HCT116 (cell line): Measurements from ENCODE around the gene ZNG1B. TPM values are rescaled to one million over a fixed set of nuclear protein-coding genes. Genes with fewer than 3 reads are reported as not detected.
"Not testable (repeated sequence)": the region's sequence is repeated elsewhere in the genome, so short reads cannot be mapped to it uniquely, and the experiment has no call there.

Experiments
- ATAC-seq: fragments of 200-7000 bp; cut with Tn5 transposase; 2 replicates; pipeline ENCODE4 v1.9.1; 2020; ENCODE audit warnings: mild to moderate bottlenecking, moderate library complexity
- BruUV-seq: library from RNA; stranded (reverse); fragments of 400-500 nt; replicated peaks from 2 replicates; lab custom pipeline; 2021; lab: Mats Ljungman, UMichigan
- CTCF ChIA-PET: fragments of 300-600 bp; sonication (Branson Sonifier 250); formaldehyde crosslinking; loops from one replicate; lab custom pipeline; 2021; ENCODE audit warnings: antibody characterized with exemption; lab: Charles Lee
- POLR2A ChIA-PET: fragments of 300-600, 350-600 bp; sonication (Branson Sonifier 250); formaldehyde crosslinking; loops from one replicate; lab custom pipeline; 2021; ENCODE audit warnings: antibody characterized with exemption; lab: Charles Lee
- RAD21 ChIA-PET, 2 experiments: fragments of 300-600 bp; sonication (Branson Sonifier 250); formaldehyde crosslinking; loops; one replicate each; lab custom pipeline; 2023; ENCODE audit warnings: low total read pairs in 2 of 2; ENCODE audit not compliant: uncharacterized antibody in 2 of 2, unreplicated experiment in 2 of 2, low non-redundant PET in 1 of 2; lab: Charles Lee
- DNase-seq: peaks from one replicate; pipeline ENCODE4 v3.0.0-alpha.2; 2010; ENCODE audit warnings: low read depth, low spot score
- H2AFZ ChIP-seq: fragments of 200-600 bp; shearing (Covaris generic), sonication (generic); 2 replicates; pipeline ENCODE4 v1.6.1; 2017; ENCODE audit warnings: low read depth, mixed run types, mixed read lengths, antibody characterized with exemption, low read length; ENCODE audit not compliant: poor library complexity, severe bottlenecking
- H3K27ac ChIP-seq: 2 replicates; pipeline ENCODE4 v1.5.1; 2012; ENCODE audit warnings: low read depth, low read length
- H3K27me3 ChIP-seq: fragments of 200-600 bp; sonication (generic); 2 replicates; pipeline ENCODE4 v1.6.1; 2016; ENCODE audit warnings: mixed run types, low read length, mixed read lengths; ENCODE audit not compliant: insufficient read depth
- H3K36me3 ChIP-seq, 2 experiments: fragments of 200-500 bp in 1 of 2; fragments of 200-600 bp in 1 of 2; sonication (Bioruptor generic) in 1 of 2; sonication (generic) in 1 of 2; 2 replicates each; pipeline versions ENCODE4 v1.5.1 to v1.6.1; 2014 to 2016; ENCODE audit warnings: low read length in 2 of 2, inconsistent platforms in 1 of 2, mixed read lengths in 1 of 2, mixed run types in 1 of 2; ENCODE audit not compliant: insufficient read depth in 2 of 2, control insufficient read depth in 1 of 2
- H3K4me1 ChIP-seq, 2 experiments: fragments of 200-600 bp in 1 of 2; sonication (generic) in 1 of 2; 2 replicates each; pipeline versions ENCODE4 v1.5.1 to v1.6.1; 2012 to 2017; ENCODE audit warnings: low read length in 2 of 2, inconsistent platforms in 1 of 2, mild to moderate bottlenecking in 1 of 2, mixed read lengths in 1 of 2, mixed run types in 1 of 2, moderate library complexity in 1 of 2; ENCODE audit not compliant: insufficient read depth in 2 of 2, control insufficient read depth in 1 of 2
- H3K4me2 ChIP-seq: fragments of 200-600 bp; sonication (generic); 2 replicates; pipeline ENCODE4 v1.6.1; 2017; ENCODE audit warnings: mixed run types, low read length, mixed read lengths
- H3K4me3 ChIP-seq, 2 experiments: fragments of 200-600 bp in 1 of 2; sonication (generic) in 1 of 2; replicated peaks in 1 of 2; 2 replicates each; pipeline ENCODE4 v1.5.1; 2011 to 2016; ENCODE audit warnings: low read length in 2 of 2, control low read depth in 1 of 2, low read depth in 1 of 2, mild to moderate bottlenecking in 1 of 2, mixed read lengths in 1 of 2, mixed run types in 1 of 2
- H3K79me2 ChIP-seq: fragments of 200-600 bp; sonication (generic); 2 replicates; pipeline ENCODE4 v1.6.1; 2017; ENCODE audit warnings: mild to moderate bottlenecking, mixed run types, low read length, moderate library complexity, mixed read lengths; ENCODE audit not compliant: insufficient read depth
- H3K9ac ChIP-seq: fragments of 200-600 bp; sonication (generic); 2 replicates; pipeline ENCODE4 v1.6.1; 2016; ENCODE audit warnings: low read length, mixed read lengths
- H3K9me2 ChIP-seq: fragments of 200-600 bp; sonication (generic), shearing (Covaris generic); 2 replicates; pipeline ENCODE4 v1.6.1; 2017; ENCODE audit warnings: mixed run types, mild to moderate bottlenecking, moderate library complexity; ENCODE audit not compliant: insufficient read depth
- H3K9me3 ChIP-seq, 2 experiments: fragments of 200-500 bp in 1 of 2; fragments of 200-600 bp in 1 of 2; sonication (Bioruptor generic) in 1 of 2; sonication (generic) in 1 of 2; 2 replicates each; pipeline ENCODE4 v1.6.1; 2014 to 2017; ENCODE audit warnings: low read length in 2 of 2, mixed read lengths in 2 of 2, inconsistent platforms in 1 of 2, low read depth in 1 of 2, mild to moderate bottlenecking in 1 of 2, mixed run types in 1 of 2, moderate library complexity in 1 of 2; ENCODE audit not compliant: control insufficient read depth in 1 of 2, insufficient read depth in 1 of 2
- H4K20me1 ChIP-seq: fragments of 200-600 bp; sonication (generic), shearing (Covaris generic); 2 replicates; pipeline ENCODE4 v1.6.1; 2017; ENCODE audit warnings: mixed run types, mild to moderate bottlenecking, moderate library complexity; ENCODE audit not compliant: insufficient read depth
- intact Hi-C: fragments of 100-400 bp; cut with micrococcal nuclease; formaldehyde crosslinking; loops from 2 replicates; pipeline ENCODE4 v1.10.0; 2022
- total RNA-seq: library from RNA; stranded (reverse); gene quantifications from one replicate; pipeline ENCODE4 v1.2.1, GENCODE V29; 2021; ENCODE audit not compliant: unreplicated experiment

ZNG1B gene
- total RNA-seq, 1 experiment from 2014 or later = 39.9 TPM

- H3K4me1 ChIP-seq, POLR2A ChIA-PET, H3K9me2 ChIP-seq, H4K20me1 ChIP-seq, BruUV-seq, intact Hi-C loops, CTCF ChIA-PET, ATAC-seq, DNase-seq, H3K4me3 ChIP-seq, H3K27ac ChIP-seq, H3K9ac ChIP-seq, H3K27me3 ChIP-seq, H3K79me2 ChIP-seq, H3K36me3 ChIP-seq, H3K9me3 ChIP-seq, H2AFZ ChIP-seq, H3K4me2 ChIP-seq, RAD21 ChIA-PET: not testable (repeated sequence)
Observed at GRCh38 chr2:113528904-113529303, 91.4 kb downstream of the ZNG1B start.

GRCh38 chr2:113532991-113533390 lies 95.5 kb downstream of the ZNG1B start:
- H3K36me3 ChIP-seq, H3K9me3 ChIP-seq, DNase-seq, H3K27ac ChIP-seq, H3K4me3 ChIP-seq, H2AFZ ChIP-seq, H3K4me2 ChIP-seq, RAD21 ChIA-PET, H3K27me3 ChIP-seq, H3K9me2 ChIP-seq, POLR2A ChIA-PET, BruUV-seq, H3K79me2 ChIP-seq, H3K9ac ChIP-seq, intact Hi-C loops, CTCF ChIA-PET, ATAC-seq, H3K4me1 ChIP-seq, H4K20me1 ChIP-seq: not testable (repeated sequence)

- H3K36me3 ChIP-seq, intact Hi-C loops, H3K27ac ChIP-seq, H3K4me1 ChIP-seq, H3K4me2 ChIP-seq, H3K9me3 ChIP-seq, H2AFZ ChIP-seq, ATAC-seq, H3K79me2 ChIP-seq, H3K9me2 ChIP-seq, H4K20me1 ChIP-seq, DNase-seq, H3K4me3 ChIP-seq, POLR2A ChIA-PET, RAD21 ChIA-PET, CTCF ChIA-PET, H3K9ac ChIP-seq, H3K27me3 ChIP-seq, BruUV-seq: not testable (repeated sequence)
Observed at GRCh38 chr2:113536573-113536972, 99.1 kb downstream of the ZNG1B start.

DNA sequence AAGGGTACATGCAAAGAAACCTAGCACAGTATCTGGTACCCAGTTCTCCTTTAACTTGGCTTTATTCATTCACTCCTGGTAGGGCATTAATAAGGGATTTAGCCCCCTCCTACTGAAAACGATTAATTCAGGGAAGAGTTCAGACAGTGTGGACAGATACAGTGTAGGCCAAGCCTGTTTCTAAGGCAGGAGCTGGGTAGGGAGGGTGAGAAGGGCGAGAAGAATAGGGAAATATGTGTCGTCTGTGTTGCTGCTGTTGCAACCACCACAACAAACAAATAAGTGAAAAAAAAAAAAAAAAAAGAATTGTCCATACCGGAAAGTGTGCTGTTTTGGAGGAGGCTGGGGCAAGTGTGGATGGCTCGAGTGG lies 103.3 kb downstream of the ZNG1B start:
- BruUV-seq, RAD21 ChIA-PET, POLR2A ChIA-PET: not testable (repeated sequence)

More for the DNA sequence above, 103.3 kb downstream of the ZNG1B start:
- H3K4me2 ChIP-seq, H3K79me2 ChIP-seq, ATAC-seq, H3K36me3 ChIP-seq, H3K4me3 ChIP-seq, H3K9ac ChIP-seq, CTCF ChIA-PET, intact Hi-C loops, H3K27me3 ChIP-seq, H4K20me1 ChIP-seq, H3K9me3 ChIP-seq, H3K4me1 ChIP-seq, DNase-seq, H2AFZ ChIP-seq, H3K27ac ChIP-seq, H3K9me2 ChIP-seq: not testable (repeated sequence)
